ENCODE measurements around the gene LILRB3.

- no peak for TF ChIP-seq CTCF (optimal IDR thresholded peaks at IDR 0.05 in 1 of 3, IDR thresholded peaks at IDR 0.05 in 1 of 3, conservative IDR thresholded peaks at IDR 0.05 in 1 of 3; ENCODE audit: extremely low read depth in 1 of 3, insufficient read depth in 2 of 3, low read length in 3 of 3)
- TF ChIP-seq EZH2 (IDR thresholded peaks at IDR 0.05; ENCODE audit: low read length), result no peak
These were observed 15.2 kb downstream of the LILRB3 start for GRCh38 chr19:54207676-54207982.
